HT1080 (cell line): ENCODE measurements around the gene TGM2. TPM values are rescaled to one million over a fixed set of nuclear protein-coding genes. Genes with fewer than 3 reads are reported as not detected.

Experiments used
- DNase-seq: peaks from one replicate; pipeline ENCODE4 v3.0.0-alpha.2; 2015; ENCODE audit warnings: low read depth
- polyA plus RNA-seq, 2 experiments: library from polyadenylated mRNA; depleted of rRNA; stranded (reverse); fragments of >200 nt; gene quantifications; 2 replicates each; pipeline ENCODE4 v1.2.3, GENCODE V29; 2015
- total RNA-seq: library from RNA; depleted of rRNA; stranded (reverse); fragments of >200 nt; shearing (Covaris generic); gene quantifications from 2 replicates; pipeline ENCODE4 v1.2.3, GENCODE V29; 2014; rRNA removed

TGM2 gene
- 129 and 146 TPM in 2 replicates for total RNA-seq
- polyA plus RNA-seq (2015; cell fraction: cytosol; rRNA removed) = 281 and 347 TPM in 2 replicates
- 481 and 525 TPM in 2 replicates for polyA plus RNA-seq (2015; cell fraction: nucleus; rRNA removed)

- peak; percentile 77 for DNase-seq
These were observed at the start of gene TGM2 for GRCh38 chr20:38165089-38165965. Gene TGM2, minus strand, starts transcription at chr20:38165270. Its CDS starts 72 bp downstream, at chr20:38165198.

- no peak for DNase-seq
These were observed 49.5 kb upstream of the TGM2 start for GRCh38 chr20:38214256-38215193.

GRCh38 chr20:38213607-38213940 lies 48.5 kb upstream of the TGM2 start:
- no peak for DNase-seq

GRCh38 chr20:38212806-38213606 lies 47.9 kb upstream of the TGM2 start:
- no peak for DNase-seq

GRCh38 chr20:38211200-38212097 lies 46.4 kb upstream of the TGM2 start:
- DNase-seq = no peak

GRCh38 chr20:38210741-38211140 lies 45.7 kb upstream of the TGM2 start:
- peak; percentile 65 for DNase-seq

- DNase-seq = peak; percentile 51
These were observed 44.8 kb upstream of the TGM2 start for GRCh38 chr20:38209736-38210405.

- no peak for DNase-seq
These were observed 44.1 kb upstream of the TGM2 start for GRCh38 chr20:38209054-38209675.

GRCh38 chr20:38208523-38208922 lies 43.5 kb upstream of the TGM2 start:
- DNase-seq = no peak

GRCh38 chr20:38208088-38208487 lies 43.0 kb upstream of the TGM2 start:
- no peak for DNase-seq

GRCh38 chr20:38207621-38208020 lies 42.6 kb upstream of the TGM2 start:
- DNase-seq = no peak

GRCh38 chr20:38205001-38205400 lies 39.9 kb upstream of the TGM2 start:
- DNase-seq = no peak

GRCh38 chr20:38203981-38204357 lies 38.9 kb upstream of the TGM2 start:
- no peak for DNase-seq

GRCh38 chr20:38203337-38203980 lies 38.4 kb upstream of the TGM2 start:
- DNase-seq = no peak

- no peak for DNase-seq
These were observed 37.9 kb upstream of the TGM2 start for GRCh38 chr20:38202982-38203293.

- no peak for DNase-seq
These were observed 37.3 kb upstream of the TGM2 start for GRCh38 chr20:38202153-38202981.

- peak; percentile 88 for DNase-seq
These were observed 36.3 kb upstream of the TGM2 start for GRCh38 chr20:38201356-38201755.

GRCh38 chr20:38200646-38201045 lies 35.6 kb upstream of the TGM2 start:
- DNase-seq = no peak
